ENCODE data around the gene TMEM147.

GRCh38 chr19:35582760-35583159 lies 37.3 kb downstream of the TMEM147 start:
- TF ChIP-seq CTCF (IDR thresholded peaks at IDR 0.05; ENCODE audit: extremely low read depth in 1 of 2, insufficient read depth in 1 of 2, low read depth in 1 of 2, low read length in 2 of 2) (no peak), POLR2AphosphoS5 (IDR thresholded peaks at IDR 0.05; ENCODE audit: insufficient read depth, low read depth, low read length) (no peak), EZH2 (IDR thresholded peaks at IDR 0.05; ENCODE audit: borderline replicate concordance, low read depth, low read length, severe bottlenecking) (no peak), MAX (IDR thresholded peaks at IDR 0.05; ENCODE audit: insufficient read depth, insufficient read length) (no peak), POLR2A (IDR thresholded peaks at IDR 0.05; ENCODE audit: low read depth, low read length) (no peak), MYC (IDR thresholded peaks at IDR 0.05; ENCODE audit: low read depth, low read length) (no peak), JUN (IDR thresholded peaks at IDR 0.05; ENCODE audit: borderline replicate concordance, insufficient read depth, insufficient read length, low read depth) (no peak)
